Liver (tissue), 9 donors: Measurements from ENCODE around the gene NECTIN1. TPM values are rescaled to one million over a fixed set of nuclear protein-coding genes. Genes with fewer than 3 reads are reported as not detected.

Source experiments
- DNase-seq: peaks from one replicate; pipeline ENCODE4 v3.0.0-alpha.2; 2017; ENCODE audit warnings: low spot score
- H3K27ac ChIP-seq, 2 donors: one replicate each; pipeline ENCODE4 v1.7.0; 2013; ENCODE audit warnings: inconsistent platforms in 2 of 2, low read length in 2 of 2, control low read depth in 1 of 2, low read depth in 1 of 2, mild to moderate bottlenecking in 1 of 2
- H3K27me3 ChIP-seq, 4 donors: one replicate each; pipeline versions ENCODE4 v1.6.1 to v1.7.0; 2013; ENCODE audit warnings: low read length in 3 of 4, inconsistent platforms in 1 of 4, mild to moderate bottlenecking in 1 of 4, moderate library complexity in 1 of 4; ENCODE audit not compliant: control insufficient read depth in 4 of 4, insufficient read depth in 4 of 4
- H3K36me3 ChIP-seq, 4 donors: one replicate each; pipeline versions ENCODE4 v1.6.1 to v1.7.0; 2013; ENCODE audit warnings: low read length in 3 of 4, mild to moderate bottlenecking in 3 of 4, low read depth in 1 of 4, moderate library complexity in 1 of 4; ENCODE audit not compliant: control insufficient read depth in 4 of 4, insufficient read depth in 3 of 4
- H3K4me1 ChIP-seq, 4 donors: one replicate each; pipeline versions ENCODE4 v1.6.1 to v1.7.0; 2013; ENCODE audit warnings: low read length in 3 of 4, mild to moderate bottlenecking in 3 of 4, moderate library complexity in 1 of 4; ENCODE audit not compliant: control insufficient read depth in 4 of 4, insufficient read depth in 4 of 4
- H3K4me3 ChIP-seq, 3 donors: one replicate each; pipeline versions ENCODE4 v1.6.1 to v1.7.0; 2013; ENCODE audit warnings: low read length in 3 of 3, control low read depth in 1 of 3, low read depth in 1 of 3, mild to moderate bottlenecking in 1 of 3
- H3K9ac ChIP-seq, 2 donors: one replicate each; pipeline ENCODE4 v1.7.0; 2013; ENCODE audit warnings: low read length in 2 of 2, mild to moderate bottlenecking in 2 of 2, moderate library complexity in 2 of 2, control low read depth in 1 of 2, low read depth in 1 of 2
- H3K9me3 ChIP-seq, 4 donors: one replicate each; pipeline versions ENCODE4 v1.6.1 to v1.7.0; 2013; ENCODE audit warnings: low read length in 3 of 4; ENCODE audit not compliant: control insufficient read depth in 4 of 4
- CTCF ChIP-seq: fragments of 150-350 bp; IDR thresholded peaks from 2 replicates; pipeline ENCODE4 v1.5.1; 2017; ENCODE audit warnings: improper control_type of control experiment, low read depth, low read length; ENCODE audit not compliant: missing input control
- EGR1 ChIP-seq, 2 donors: IDR thresholded peaks; 2 replicates each; pipeline ENCODE4 v1.6.1; 2016 to 2018; ENCODE audit warnings: antibody characterized with exemption in 2 of 2, low read depth in 2 of 2
- FOXA1 ChIP-seq: IDR thresholded peaks from 2 replicates; pipeline ENCODE4 v1.6.1; 2016; ENCODE audit warnings: antibody characterized with exemption
- GABPA ChIP-seq, 2 donors: IDR thresholded peaks in 1 of 2; conservative IDR thresholded peaks in 1 of 2; 2 replicates each; pipeline ENCODE4 v1.6.1; 2016; ENCODE audit warnings: antibody characterized with exemption in 2 of 2, mild to moderate bottlenecking in 1 of 2, moderate library complexity in 1 of 2
- HNF4A ChIP-seq, 2 donors: conservative IDR thresholded peaks; 2 replicates each; pipeline ENCODE4 v1.6.1; 2016; ENCODE audit warnings: antibody characterized with exemption in 2 of 2, mild to moderate bottlenecking in 2 of 2
- HNF4G ChIP-seq: IDR thresholded peaks from 2 replicates; pipeline ENCODE4 v1.6.1; 2016; ENCODE audit warnings: antibody characterized with exemption
- JUND ChIP-seq, 2 donors: IDR thresholded peaks; 2 replicates each; pipeline ENCODE4 v1.6.1; 2016; ENCODE audit warnings: antibody characterized with exemption in 2 of 2
- NR2F2 ChIP-seq: IDR thresholded peaks from 2 replicates; pipeline ENCODE4 v1.6.1; 2016; ENCODE audit warnings: antibody characterized with exemption
- RAD21 ChIP-seq, 2 donors: IDR thresholded peaks; 2 replicates each; pipeline ENCODE4 v1.6.1; 2016; ENCODE audit warnings: antibody characterized with exemption in 2 of 2, mild to moderate bottlenecking in 2 of 2
- RXRA ChIP-seq, 2 donors: IDR thresholded peaks; 2 replicates each; pipeline ENCODE4 v1.6.1; 2017 to 2018; ENCODE audit warnings: antibody characterized with exemption in 2 of 2, mild to moderate bottlenecking in 1 of 2
- SP1 ChIP-seq: IDR thresholded peaks from 2 replicates; pipeline ENCODE4 v1.6.1; 2018; ENCODE audit warnings: antibody characterized with exemption, mild to moderate bottlenecking
- TAF1 ChIP-seq: conservative IDR thresholded peaks from 2 replicates; pipeline ENCODE4 v1.6.1; 2016; ENCODE audit warnings: antibody characterized with exemption, mild to moderate bottlenecking
- YY1 ChIP-seq: IDR thresholded peaks from 2 replicates; pipeline ENCODE4 v1.6.1; 2016; ENCODE audit warnings: antibody characterized with exemption, mild to moderate bottlenecking
- WGBS: extraction: QIAGEN DNeasy Blood & Tissue Kit; methylation state at CpG from one replicate; pipeline ENCODE4 v1.1.7; 2013; 5-methylcytosine and 5-hydroxymethylcytosine counted together
- polyA plus RNA-seq, 2 donors: library from polyadenylated mRNA; stranded (reverse) in 1 of 2; unstranded in 1 of 2; fragments of 200-250 nt in 1 of 2; fragments of >200 nt in 1 of 2; fragmentation: Nextera tagmentation in 1 of 2; extraction: Ambion mirVana in 1 of 2; gene quantifications; one replicate each; pipeline versions ENCODE4 v1.2.1 to v1.2.3, GENCODE V29; 2013 to 2015
- total RNA-seq, 2 donors: library from RNA; depleted of rRNA; stranded (reverse); fragments of >200 nt; gene quantifications; one replicate each; pipeline ENCODE4 v1.2.3, GENCODE V29; 2014
- donor health status: healthy.
- donor health status: healthy.
- donor health status: healthy.
- donor health status: healthy.
- donor health status: healthy.

Gene NECTIN1
- total and polyA plus RNA-seq, 4 donors, result 0.69 to 7.7 (median 5.0) TPM

- TF ChIP-seq YY1, result no peak
- TF ChIP-seq RXRA (IDR thresholded peaks at IDR 0.05), result no peak
- TF ChIP-seq EGR1 (IDR thresholded peaks at IDR 0.05; ENCODE audit: low read depth in 2 of 2), result no peak
- TF ChIP-seq TAF1, result no peak
- no peak for TF ChIP-seq JUND (IDR thresholded peaks at IDR 0.05)
- DNase-seq, result no peak
These were observed 27.1 kb downstream of the NECTIN1 start for GRCh38 chr11:119701591-119702549.

GRCh38 chr11:119700536-119701346, 28.3 kb downstream of the NECTIN1 start:
- Histone ChIP-seq H3K4me3 (no peak overlapping the region), H3K27ac (no peak overlapping the region), H3K4me1 (peaks cover 7 to 24% (median 20%) of the 10 kb centered on the region in 4 donors), H3K36me3 (no peaks in the 10 kb centered on the region), H3K9me3 (no peaks in the 10 kb centered on the region), H3K9ac (no peak overlapping the region), H3K27me3 (no peaks in the 10 kb centered on the region)
- TF ChIP-seq HNF4G (no peak), FOXA1 (no peak), YY1 (no peak), SP1 (no peak), CTCF (no peak), GABPA (IDR thresholded peaks at IDR 0.05 in 1 of 2, conservative IDR thresholded peaks at IDR 0.05 in 1 of 2) (no peak), NR2F2 (no peak)
- 89% methylated on average over 13 of the region's 13 CpGs for WGBS
- DNase-seq, result no peak

More at GRCh38 chr11:119701591-119702549, 27.1 kb downstream of the NECTIN1 start:
- Histone ChIP-seq H3K9ac (no peak overlapping the region), H3K4me1 (peaks cover 7 to 24% (median 20%) of the 10 kb centered on the region in 4 donors), H3K27ac (no peak overlapping the region), H3K36me3 (no peaks in the 10 kb centered on the region), H3K27me3 (no peaks in the 10 kb centered on the region), H3K9me3 (no peaks in the 10 kb centered on the region), H3K4me3 (no peak overlapping the region)
- WGBS, result 86% methylated on average over 15 of the region's 15 CpGs

GRCh38 chr11:119700030-119700429, 29.0 kb downstream of the NECTIN1 start:
- Histone ChIP-seq H3K4me3 (no peak overlapping the region), H3K9me3 (no peaks in the 10 kb centered on the region)
- TF ChIP-seq NR2F2, result no peak
- peak; percentile 60 to 74 for TF ChIP-seq HNF4A (conservative IDR thresholded peaks at IDR 0.05)
- peak in 1 of 2 donors; percentile 70 for TF ChIP-seq RXRA (IDR thresholded peaks at IDR 0.05)
- no peak for TF ChIP-seq RAD21 (IDR thresholded peaks at IDR 0.05)
- TF ChIP-seq CTCF, result no peak

More at GRCh38 chr11:119700030-119700429, 29.0 kb downstream of the NECTIN1 start:
- Histone ChIP-seq H3K27ac (peak overlapping the region in 1 of 2 donors; percentile 25), H3K36me3 (no peaks in the 10 kb centered on the region), H3K4me1 (peaks cover 8 to 31% (median 23%) of the 10 kb centered on the region in 4 donors), H3K27me3 (no peaks in the 10 kb centered on the region), H3K9ac (no peak overlapping the region)
- DNase-seq, result peak; percentile 53
- WGBS, result 57% methylated on average over 7 of the region's 7 CpGs
